CD4-positive, alpha-beta T cell treated with Interleukin-17A for 4 hours (primary cell): ENCODE data around the gene LTB4R.

Experiments
- DNase-seq: peaks from one replicate; pipeline ENCODE4 v3.0.0-alpha.2; 2020; ENCODE audit warnings: mixed read lengths

LTB4R gene

GRCh38 chr14:24279301-24280186, 31.8 kb upstream of the LTB4R start:
- peak; percentile 53 for DNase-seq

DNA sequence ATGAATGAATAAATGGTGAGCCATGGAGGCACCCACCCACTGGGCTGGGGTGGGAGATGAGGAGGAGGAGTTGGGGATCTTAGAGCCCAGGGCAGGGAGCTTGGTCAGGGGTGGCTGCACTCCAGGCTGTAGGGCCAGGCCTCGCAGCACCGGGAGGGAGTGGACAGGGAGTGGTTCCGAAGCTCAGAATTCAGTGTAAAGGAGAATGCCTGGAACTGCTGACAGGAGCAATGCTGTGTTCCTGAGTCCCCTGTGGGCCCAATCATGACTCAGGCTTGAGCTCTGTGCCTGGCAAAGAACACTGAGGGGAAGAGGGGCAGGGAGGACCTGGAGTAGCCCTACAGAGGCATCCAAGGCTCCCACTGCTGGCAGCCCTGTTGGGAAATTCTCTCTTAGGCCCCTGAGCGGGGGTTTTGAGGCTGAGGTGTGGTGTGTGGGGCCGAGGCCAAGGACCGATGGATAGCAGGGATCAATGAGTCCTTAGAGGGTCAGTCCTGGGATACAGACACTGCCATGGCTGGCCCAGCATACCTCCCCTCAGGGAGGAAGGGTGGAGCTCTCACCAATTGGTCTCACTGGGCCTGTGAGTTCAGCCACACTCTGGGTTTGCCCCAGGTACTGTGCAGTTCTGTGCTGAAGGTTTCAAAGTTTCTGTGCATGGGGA, 30.4 kb upstream of the LTB4R start:
- no peak for DNase-seq

DNA sequence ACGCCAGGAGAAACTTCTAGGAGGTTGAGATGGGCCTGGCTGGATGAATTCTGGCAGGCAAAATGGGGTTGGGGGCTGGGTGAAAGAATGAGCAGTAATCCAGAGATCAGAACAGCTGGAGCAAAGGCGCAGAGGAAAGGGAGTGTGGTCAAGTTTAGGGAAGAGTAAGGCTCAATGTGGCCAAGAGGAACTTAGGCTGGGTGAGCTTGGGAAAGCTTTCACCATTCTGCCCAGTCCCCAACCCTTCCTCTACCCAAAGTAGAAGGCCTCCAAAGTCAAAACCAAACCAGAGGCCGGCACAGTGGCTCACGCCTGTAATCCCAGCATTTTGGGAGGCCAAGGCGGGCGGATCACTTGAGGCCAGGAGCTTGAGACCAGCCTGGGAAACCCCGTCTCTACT, 29.7 kb upstream of the LTB4R start:
- no peak for DNase-seq

DNA sequence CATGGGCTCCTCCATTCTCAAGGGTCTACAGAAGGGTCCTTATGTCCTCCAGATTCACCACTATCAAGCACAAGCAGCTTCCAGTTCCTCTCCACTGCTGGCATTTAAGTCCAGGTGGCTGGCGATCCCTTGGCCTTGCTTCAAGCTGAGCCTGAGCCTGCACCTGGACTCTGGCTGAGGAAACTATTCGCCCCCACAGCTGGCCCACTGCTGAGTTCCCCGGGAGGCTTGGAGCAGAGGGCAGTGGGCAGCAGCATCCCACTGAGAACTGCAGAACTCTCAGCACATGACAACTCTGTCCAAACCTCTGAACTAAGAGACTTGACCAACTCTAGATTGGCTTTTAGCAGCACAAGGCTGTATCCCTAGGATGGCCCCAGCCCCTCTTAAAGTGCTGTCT, 28.6 kb upstream of the LTB4R start:
- DNase-seq, result no peak

DNA sequence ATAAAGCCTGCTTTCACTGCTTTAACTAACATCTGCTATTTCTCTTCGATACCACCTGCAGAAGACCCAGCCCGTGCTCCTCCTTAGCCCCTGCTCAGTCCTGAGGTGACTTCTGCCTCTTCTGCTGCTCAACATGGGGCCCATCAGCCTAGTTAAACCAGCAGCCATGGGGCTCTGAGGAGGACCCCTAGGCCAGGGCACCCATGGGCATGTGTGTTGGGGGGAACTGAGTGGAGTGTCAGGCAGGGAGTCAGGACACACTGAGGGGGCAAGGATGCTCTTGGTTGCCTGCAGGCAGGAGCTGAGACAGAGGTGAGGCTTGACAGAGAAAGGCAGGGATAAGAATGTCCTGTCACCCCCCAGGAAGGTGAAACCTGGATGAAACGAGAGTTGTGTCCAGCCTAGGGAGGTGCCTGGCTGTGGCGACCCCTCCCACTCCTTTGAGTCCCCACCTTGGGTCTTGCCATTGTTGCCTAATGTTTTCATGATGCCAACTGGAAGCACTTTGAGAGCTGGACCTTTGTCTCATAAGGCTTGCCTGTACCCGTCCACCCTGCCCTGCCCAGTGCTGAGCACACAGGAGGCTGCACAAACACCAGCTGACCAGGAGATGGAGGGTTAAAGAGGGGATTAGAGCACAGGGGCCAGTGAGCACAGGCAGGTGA, 27.4 kb upstream of the LTB4R start:
- DNase-seq, result no peak

DNA sequence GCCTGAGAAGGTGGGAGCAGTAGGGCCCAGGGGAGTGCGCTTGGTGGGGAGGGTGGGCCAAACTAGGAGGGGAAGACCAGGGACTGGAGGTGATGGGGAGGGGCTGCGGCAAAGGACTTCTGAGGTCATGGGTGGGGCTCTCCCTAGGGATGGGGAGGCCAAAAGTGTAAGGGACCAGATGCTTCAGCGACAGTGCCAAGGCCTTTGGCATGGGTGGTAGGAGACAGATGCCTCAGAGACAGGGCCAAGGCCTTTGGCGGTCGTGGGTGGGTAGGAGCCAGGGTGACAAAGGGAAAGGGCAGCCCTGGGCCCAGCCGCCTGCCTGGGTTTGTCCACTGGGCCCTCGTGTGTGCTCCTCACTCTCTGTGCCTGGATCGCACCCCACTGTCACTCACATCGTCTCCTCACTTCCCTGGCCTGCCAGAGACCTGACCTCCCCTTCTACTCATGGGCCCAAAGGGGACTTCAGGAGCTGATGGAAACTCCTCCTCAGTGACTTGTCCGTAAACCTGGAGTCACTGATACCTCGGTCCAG, 26.7 kb upstream of the LTB4R start:
- DNase-seq, result no peak

- DNase-seq, result no peak
Observed at GRCh38 chr14:24285351-24285750, 26.0 kb upstream of the LTB4R start.

- no peak for DNase-seq
Observed at GRCh38 chr14:24286996-24287395, 24.3 kb upstream of the LTB4R start.

DNA sequence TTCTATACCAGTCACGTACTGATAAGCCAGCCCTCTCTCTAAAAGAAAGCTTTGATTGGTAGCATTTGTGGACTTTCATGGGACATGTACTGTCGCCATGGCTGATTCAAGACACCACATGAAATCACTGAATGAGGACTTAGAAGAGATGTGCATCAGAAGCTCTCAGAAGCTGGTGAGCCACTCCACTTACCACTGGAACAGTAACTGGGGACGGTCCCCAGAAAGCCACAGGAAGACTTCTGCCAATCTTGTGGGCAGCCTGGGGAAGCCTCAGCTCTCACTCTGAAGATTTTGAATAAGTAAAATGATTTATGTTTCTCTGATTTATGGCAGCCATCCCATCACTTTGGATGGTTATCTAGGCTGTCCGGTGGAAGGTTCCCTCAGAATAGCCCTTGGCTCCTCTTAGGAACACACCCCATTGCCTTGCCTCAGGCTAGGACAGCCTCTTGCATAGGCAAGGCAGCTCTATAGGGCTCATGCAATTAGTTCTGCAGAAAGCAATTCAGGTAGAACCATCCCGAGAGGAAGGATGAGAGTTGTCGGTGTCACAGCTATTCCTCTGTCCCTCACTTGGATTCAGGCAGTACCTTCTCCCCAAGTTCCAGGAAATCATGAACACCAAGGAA, 21.5 kb upstream of the LTB4R start:
- no peak for DNase-seq

DNA sequence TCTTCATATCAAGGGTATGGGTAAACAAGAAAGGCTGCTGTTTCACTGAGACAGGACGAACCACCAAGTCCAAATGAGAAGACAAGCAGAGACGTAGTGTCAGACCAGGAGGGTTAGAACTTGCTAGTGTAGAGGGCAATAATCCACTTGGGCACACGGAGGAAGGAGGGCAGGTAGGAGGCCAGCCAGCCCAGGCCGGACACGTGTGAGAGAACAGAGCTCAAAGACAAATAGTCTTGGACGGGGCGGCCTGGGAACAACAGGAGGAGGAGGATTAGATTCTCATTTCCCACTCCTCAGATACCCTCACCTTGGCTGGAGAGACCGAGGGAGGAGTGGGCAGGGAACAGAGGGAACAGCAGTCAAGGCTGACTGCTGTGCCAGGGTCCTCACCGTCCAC, 20.6 kb upstream of the LTB4R start:
- DNase-seq, result no peak

DNA sequence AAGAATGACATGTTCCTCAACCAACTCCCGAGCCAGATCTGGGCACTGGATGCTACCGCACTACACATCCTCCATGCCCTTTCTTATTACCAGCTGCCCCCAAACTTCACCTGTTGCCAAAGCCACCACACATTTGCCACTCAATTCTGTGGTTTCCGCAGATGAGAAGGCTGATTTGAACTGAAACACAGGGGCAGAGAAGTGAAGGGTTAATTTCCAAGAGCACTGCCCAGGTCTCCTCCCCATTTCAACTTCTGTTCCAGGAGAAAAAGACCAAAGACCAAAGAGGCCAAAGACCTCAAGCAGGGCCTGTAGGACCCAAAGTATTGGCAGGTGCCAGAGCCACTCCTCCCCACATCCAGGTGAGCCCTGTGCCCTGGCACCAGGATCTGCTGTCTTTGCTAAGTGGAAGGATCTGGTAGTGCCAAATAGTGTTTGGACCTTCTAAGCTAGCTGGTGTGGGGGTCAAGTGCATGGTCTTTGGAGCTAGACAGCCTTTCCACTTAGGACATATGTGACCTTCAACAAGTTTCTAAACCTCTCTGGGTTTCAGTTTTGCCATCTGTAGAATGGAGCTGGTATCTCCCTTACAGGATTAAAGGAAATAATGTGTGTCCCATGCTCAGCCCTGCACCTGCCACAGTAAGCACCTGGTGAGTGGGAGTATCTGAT, 19.7 kb upstream of the LTB4R start:
- no peak for DNase-seq

- no peak for DNase-seq
Observed at GRCh38 chr14:24292118-24292807, 19.0 kb upstream of the LTB4R start.

- no peak for DNase-seq
Observed at GRCh38 chr14:24293525-24293924, 17.8 kb upstream of the LTB4R start.

DNA sequence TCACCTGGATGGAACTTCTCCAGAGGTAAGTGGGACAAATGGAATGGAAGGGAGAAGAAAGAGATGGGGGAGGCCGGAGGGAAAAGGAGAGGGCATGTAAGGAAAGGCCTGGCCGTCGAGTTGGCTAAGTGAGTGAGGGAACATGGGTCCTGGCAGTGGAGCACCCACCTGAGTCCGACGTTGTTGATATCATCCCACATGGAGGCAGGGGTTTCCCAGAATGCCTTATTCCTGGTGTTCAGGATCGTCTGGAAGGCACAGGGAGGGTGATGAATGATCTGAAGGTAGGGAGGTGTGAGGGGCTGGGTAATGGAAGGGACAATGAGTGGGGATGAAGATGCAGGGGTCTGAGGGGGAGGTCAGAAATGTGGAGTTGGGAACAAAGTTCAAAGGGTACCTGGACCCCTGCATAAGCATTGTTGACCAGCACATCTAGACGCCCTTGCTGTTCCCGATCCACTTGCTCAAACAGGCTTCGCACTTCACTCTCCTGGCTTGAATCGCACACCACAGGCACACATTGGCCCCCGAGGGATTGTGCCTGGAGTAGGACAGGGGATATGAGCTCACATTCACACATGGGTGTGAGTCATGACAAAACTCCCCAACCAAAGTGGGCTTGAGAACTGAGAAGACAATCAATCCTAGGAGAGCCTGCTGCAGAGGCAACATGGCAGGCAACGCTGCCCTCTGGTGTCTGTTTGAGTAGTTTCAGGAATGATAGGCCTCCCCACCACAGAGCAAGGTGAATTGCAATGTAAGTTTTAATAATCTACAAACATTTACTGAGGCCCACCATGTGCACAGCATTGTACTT, 14.8 kb upstream of the LTB4R start:
- DNase-seq, result peak; percentile 78

DNA sequence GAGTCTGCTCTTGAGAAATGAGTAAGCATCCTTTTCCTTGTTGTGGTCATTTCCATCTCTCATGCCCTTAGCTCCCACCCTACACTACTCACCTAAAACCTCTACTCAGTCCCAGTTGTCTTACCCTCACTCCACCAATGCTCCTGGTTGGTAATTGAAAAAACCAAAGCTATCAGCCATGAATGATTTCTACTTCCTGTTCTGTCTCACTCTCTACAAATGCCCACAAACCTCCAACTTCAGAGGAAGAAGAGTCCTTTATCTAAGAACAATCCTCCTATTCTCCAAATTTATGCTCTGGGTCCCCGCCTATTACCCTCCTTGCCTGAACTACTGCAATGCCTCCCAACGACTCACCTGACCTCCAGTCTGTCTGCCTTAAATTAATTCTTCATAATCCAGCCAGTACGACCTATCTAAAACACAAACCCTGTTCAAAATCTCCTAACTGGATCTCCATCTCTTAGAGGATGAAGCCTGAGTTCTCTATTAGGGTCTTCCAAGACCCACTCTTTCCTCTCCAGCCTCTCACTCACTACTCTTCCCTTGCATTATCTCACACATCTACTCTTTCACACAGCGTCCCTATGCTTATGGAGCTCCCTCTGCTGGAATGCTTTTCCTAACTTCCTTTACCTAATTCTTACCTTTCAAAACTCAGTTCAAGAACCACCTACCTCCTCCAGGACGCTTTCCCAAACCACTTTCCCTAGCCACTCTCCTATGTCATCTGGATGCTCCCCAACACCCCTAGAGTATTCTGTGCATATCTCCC, 13.9 kb upstream of the LTB4R start:
- no peak for DNase-seq

GRCh38 chr14:24298892-24299254, 12.4 kb upstream of the LTB4R start:
- DNase-seq, result peak; percentile 18

DNA sequence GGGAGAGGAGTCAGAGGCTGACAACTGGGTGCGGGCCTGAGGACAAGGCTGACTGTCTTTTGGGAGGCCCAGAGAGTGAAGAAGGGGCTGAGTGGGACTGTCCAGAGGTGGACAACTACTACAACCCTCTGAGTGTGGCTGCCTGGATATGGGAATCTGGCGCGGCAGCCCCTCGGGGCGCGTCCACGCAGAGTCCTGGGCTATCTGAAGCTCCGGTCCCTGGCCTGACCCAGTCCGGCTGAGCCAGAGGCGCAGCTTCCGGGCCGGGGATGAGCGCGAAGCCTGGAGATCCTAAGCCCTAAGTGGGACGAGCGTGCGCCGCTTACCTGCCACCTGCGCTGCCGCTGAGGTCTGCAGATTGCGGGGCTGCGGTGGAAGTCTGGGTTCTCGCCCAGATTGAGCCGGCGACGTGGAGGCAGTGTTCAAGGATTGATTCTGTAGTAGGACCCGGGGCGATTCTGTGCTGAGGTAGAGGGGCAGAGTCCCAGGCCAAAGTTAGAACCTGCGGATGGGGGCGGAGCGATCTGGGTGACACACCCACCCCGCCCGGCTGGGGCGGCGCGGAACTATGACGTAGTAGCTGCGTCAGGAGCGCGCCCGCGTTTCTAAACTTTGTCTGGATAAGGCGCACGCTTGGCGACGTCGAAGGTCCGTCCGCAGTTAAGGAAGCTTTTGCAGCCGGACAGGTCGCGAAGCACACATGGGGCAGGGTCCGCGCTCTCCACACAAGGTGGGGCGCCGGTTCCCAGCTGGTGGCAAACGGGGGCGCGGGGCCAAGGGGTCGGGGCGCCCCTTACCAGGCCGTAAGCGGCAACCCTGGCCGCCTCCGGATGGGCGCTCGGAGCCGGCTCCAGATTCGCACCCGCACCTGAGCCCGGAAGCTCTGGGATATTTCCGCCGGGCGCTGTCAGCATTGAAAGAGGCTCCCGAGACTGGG, 11.8 kb upstream of the LTB4R start, which contains the start of the genes DHRS1 and NOP9:
TSS of gene DHRS1 (minus strand) at position 526 of the 937 bp plus-strand sequence. CDS start 674 bp downstream, outside the sequence.
TSS of gene NOP9 (plus strand) at position 596 of the 937 bp plus-strand sequence. CDS start at position 701, 105 bp downstream.
- peak; percentile 94 for DNase-seq

DNA sequence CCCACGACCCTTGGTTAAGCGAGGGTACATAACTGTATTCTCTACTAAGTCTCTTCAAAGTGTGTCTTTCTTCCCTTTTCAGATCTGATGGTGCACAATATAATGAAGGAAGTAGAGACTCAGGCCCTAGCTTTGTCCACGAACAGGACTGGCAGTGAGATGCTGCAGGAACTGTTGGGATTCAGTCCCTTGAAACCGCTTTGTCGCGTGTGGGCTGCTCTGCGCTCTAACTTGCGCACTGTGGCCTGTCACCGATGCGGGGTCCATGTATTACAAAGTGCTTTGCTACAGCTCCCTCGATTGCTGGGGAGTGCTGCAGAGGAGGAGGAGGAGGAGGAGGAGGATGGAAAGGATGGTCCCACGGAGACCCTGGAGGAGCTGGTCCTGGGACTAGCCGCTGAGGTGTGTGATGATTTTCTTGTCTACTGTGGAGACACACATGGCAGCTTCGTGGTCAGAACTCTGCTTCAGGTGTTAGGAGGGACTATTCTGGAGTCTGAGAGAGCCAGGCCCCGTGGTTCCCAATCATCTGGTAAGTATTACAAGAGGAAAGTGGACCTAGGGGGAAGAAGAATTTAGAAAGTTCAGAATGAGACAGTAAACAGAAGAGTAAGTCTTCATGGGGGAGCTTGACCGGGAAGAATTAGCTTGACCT, 10.8 kb upstream of the LTB4R start:
- no peak for DNase-seq
